Islet of Langerhans (tissue), 1 donor: ENCODE results near the gene LAGE3.
A peak's percentile ranks its signal among the peaks of the same experiment; 100 is the strongest.

ENCODE experiments used
- FAIRE-seq: peaks from one replicate; lab custom pipeline; 2011; peaks lifted over from hg19 to GRCh38; lab: Jason Lieb, UNC

LAGE3 gene

GRCh38 chrX:154478728-154479622 is at the start of gene LAGE3:
Gene LAGE3, minus strand, starts transcription at chrX:154479281. Its CDS starts 366 bp downstream, at chrX:154478915.
- FAIRE-seq, result no peak

GRCh38 chrX:154526901-154527675 is 48.0 kb upstream of the LAGE3 start:
- FAIRE-seq, result no peak

- FAIRE-seq, result no peak
Observed at GRCh38 chrX:154525606-154526490, 46.8 kb upstream of the LAGE3 start.

GRCh38 chrX:154519389-154519788 is 40.3 kb upstream of the LAGE3 start:
- no peak for FAIRE-seq

GRCh38 chrX:154517101-154517781 is 38.2 kb upstream of the LAGE3 start:
- FAIRE-seq, result no peak

- FAIRE-seq, result no peak
Observed at GRCh38 chrX:154516656-154517100, 37.6 kb upstream of the LAGE3 start.

- no peak for FAIRE-seq
Observed at GRCh38 chrX:154515966-154516655, 37.0 kb upstream of the LAGE3 start, which contains the start of gene FAM3A. Gene FAM3A, minus strand, starts transcription at chrX:154516232. Its CDS starts 460 bp downstream, at chrX:154515772.

GRCh38 chrX:154515090-154515965 is 36.2 kb upstream of the LAGE3 start:
- peak; percentile 62 for FAIRE-seq

GRCh38 chrX:154513716-154514115 is 34.6 kb upstream of the LAGE3 start:
- no peak for FAIRE-seq

- FAIRE-seq, result no peak
Observed at GRCh38 chrX:154512879-154513553, 33.9 kb upstream of the LAGE3 start.

- no peak for FAIRE-seq
Observed at GRCh38 chrX:154511761-154512160, 32.7 kb upstream of the LAGE3 start.

- no peak for FAIRE-seq
Observed at GRCh38 chrX:154509455-154509854, 30.4 kb upstream of the LAGE3 start.

- FAIRE-seq, result no peak
Observed at GRCh38 chrX:154508384-154508745, 29.3 kb upstream of the LAGE3 start.

GRCh38 chrX:154507673-154508383 is 28.7 kb upstream of the LAGE3 start:
- FAIRE-seq, result no peak

- FAIRE-seq, result no peak
Observed at GRCh38 chrX:154506483-154507332, 27.6 kb upstream of the LAGE3 start.

- no peak for FAIRE-seq
Observed at GRCh38 chrX:154505734-154506133, 26.7 kb upstream of the LAGE3 start.

GRCh38 chrX:154502989-154503388 is 23.9 kb upstream of the LAGE3 start:
- no peak for FAIRE-seq

- FAIRE-seq, result no peak
Observed at GRCh38 chrX:154502098-154502497, 23.0 kb upstream of the LAGE3 start.
